Heart left ventricle (tissue), 13 donors: ENCODE results near the gene ROM1.

Experiments used
- CTCF ChIP-seq, 12 donors: fragments of 200-600 bp; sonication (generic) in 4 of 12; IDR thresholded peaks; one replicate each; pipeline versions ENCODE4 v1.5.0 to v1.8.0; 2018 to 2022; ENCODE audit warnings: antibody characterized with exemption in 12 of 12, mild to moderate bottlenecking in 5 of 12
- POLR2A ChIP-seq, 2 donors: fragments of 450-650 bp; IDR thresholded peaks; one replicate each; pipeline ENCODE4 v1.6.1; 2017; ENCODE audit warnings: antibody characterized with exemption in 2 of 2, mild to moderate bottlenecking in 2 of 2, moderate library complexity in 2 of 2
- donor health status: ischemic (EF 13 %, LVEDD 7.1; RV severe dilation, severe dysfunction).
- donor health status: DM: no; HTN: yes; CAD: no.
- donor health status: DM: no; HTN: no; CAD: no.
- donor health status: ischemic (EF 25% LVEDD 6.9; RV normal size, moderate dysfunction).
- donor health status: ischemic (EF 25% LVEDD 5.7; RV mildly dilated, moderate dysfunction).
- donor health status: ischemic (EF 35%, LVEDD 5.7; RV mildly dilated, moderate dysfunction).
- donor health status: nonischemic (EF 11% LVEDD 7.7; RV severe dilation, severe dysfunction).
- donor health status: DM: yes; HTN: yes; CAD: no.
- donor health status: PGD.
- donor health status: ischemic (EF 29% LVEDD 5.4; RV normal size, mild dysfunction).
- donor health status: nonischemic (EF 23%, LVEDD 6.1; RV moderate dilation, normal function).

- no peak for TF ChIP-seq CTCF (IDR thresholded peaks at IDR 0.05)
- no peak for TF ChIP-seq POLR2A (IDR thresholded peaks at IDR 0.05)
Measured at GRCh38 chr11:62622476-62623089, 9.5 kb downstream of the ROM1 start.
